NCI-H345 treated with DMSO at 0.1 percent for 48 hours (cell line): Measurements from ENCODE around the gene TNNI2.

Experiments
- DNase-seq: peaks from one replicate; lab custom pipeline; 2025; ENCODE audit not compliant: unreplicated experiment; lab: John Stamatoyannopoulos, UW

Gene TNNI2

GRCh38 chr11:1844221-1845094 is 5.7 kb downstream of the TNNI2 start:
- no peak for DNase-seq

DNA sequence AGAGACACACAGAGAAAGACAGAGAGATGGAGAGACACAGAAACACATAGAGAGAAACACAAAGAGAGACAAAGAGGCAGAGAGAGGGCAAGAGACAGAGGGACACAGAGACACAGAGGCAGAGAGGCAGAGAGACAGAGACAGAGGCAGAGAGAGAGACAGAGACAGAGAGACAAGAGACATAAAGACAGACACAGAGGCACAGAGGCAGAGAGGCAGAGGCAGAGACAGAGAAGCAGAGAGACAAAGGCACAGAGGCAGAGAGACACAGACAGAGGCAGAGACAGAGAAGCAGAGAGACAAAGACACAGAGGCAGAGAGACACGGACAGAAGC is 6.3 kb downstream of the TNNI2 start:
- no peak for DNase-seq

GRCh38 chr11:1845561-1846452 is 7.0 kb downstream of the TNNI2 start:
- no peak for DNase-seq

DNA sequence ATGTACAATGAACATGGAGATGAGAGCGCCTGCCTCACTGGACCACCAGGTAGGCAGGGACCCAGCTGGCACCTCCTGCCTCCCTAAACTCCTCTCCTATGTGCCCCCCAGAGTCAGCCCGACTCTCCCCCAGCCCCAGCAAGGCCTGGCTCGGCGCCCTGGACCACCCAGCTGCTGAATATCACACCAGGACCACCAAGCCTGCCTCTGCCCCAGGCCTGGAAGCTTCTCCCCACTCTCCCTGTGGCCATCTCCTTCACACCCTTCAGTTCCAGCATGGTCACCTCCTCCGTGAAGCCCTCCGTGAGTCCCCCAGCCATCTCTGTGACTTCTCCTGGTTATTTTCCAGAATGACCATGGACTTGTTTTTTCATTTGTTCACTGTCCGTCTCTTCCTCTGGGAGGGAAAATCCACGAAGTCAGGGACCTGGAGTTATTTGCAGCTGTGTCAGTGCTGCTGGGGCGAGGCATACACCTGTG is 7.7 kb downstream of the TNNI2 start:
- DNase-seq, result no peak

GRCh38 chr11:1847006-1847735 is 8.4 kb downstream of the TNNI2 start:
- DNase-seq, result no peak

- DNase-seq, result no peak
Observed at GRCh38 chr11:1847926-1848639, 9.3 kb downstream of the TNNI2 start.

GRCh38 chr11:1848640-1849430 is 10.1 kb downstream of the TNNI2 start:
- DNase-seq, result no peak

DNA sequence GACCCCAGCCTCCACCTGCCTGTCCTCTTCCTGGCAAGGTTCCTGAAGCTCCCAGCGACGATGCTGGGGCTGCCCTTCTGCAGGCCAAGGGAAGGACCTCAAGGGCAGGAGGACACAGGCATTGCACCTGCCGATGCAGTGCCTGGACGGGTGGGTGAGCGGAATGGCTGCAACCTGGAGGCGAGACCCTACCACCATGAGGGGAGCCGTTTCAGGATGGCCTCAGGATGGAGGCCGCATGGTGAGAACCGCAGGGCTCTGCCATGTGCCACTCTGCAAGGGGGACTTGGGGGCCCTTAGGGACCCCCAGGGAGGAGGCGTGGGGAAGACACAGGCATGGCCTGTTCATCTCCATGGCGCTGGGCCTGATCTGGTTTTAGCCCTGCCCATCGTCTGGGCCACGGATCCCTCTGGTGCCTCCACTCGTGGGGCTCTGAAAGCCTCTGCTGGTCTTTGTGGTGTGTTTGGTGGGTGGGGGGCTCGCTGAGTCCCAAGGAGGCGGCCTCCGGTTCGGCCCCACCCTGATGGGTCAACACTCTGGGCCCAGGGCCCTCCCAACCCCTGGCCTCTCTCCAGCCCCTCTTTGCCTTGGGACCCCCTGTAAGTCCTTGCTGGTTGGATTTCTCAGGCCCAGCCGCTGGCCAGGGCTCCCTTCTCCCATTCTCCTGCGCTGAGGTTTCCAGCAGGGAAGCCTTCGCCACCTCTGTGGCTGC is 12.8 kb downstream of the TNNI2 start:
- DNase-seq, result no peak

DNA sequence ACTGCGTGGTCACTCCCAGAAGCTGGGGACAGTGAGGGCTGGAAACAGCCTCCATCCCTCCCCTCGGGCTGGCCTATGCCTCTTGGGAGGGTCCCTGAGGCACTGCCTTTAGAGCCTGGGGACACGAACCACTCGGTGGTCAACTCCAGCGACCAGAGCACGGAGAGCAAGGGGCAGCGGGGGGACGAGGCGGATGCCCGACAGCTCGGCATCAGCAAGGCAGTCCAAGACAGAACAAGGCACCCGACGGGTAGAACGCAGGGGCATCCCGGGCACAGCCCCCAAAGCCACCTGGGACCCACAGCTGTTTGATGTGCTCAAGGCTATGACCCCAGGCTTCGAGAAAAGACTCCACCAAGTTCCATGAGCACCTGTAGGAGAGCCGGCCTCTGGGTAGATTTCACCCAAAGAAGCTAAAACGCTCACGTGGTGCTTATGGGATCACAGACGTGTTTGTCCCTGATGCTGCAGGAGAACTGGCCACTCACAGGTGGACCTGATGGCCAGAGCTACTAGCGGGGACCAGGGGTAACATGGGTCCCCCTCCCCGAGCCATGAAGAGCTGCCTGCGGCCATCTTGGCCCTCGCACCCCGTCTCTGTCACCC is 13.6 kb downstream of the TNNI2 start:
- no peak for DNase-seq

DNA sequence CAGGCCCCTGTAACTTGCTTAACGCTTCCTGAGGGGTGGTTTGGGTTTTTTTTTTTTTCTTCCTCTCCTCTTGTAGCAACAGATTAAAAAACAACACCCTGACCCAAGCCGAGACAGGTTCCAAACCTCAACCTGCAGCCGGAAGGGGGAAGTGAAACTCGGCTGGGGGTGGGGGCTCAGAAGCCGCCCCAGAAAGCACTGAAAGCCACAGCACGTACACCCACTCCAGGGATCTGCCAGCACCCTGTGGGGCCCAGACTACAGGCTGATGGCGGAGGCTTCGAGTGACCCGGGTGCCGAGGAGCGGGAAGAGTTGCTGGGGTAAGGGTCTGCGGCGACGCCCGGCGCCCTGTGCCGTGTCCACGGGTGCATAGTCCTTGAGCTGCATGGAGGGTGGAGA is 14.1 kb downstream of the TNNI2 start, which contains the start of gene LSP1:
TSS of gene LSP1 (plus strand) at position 208 of the 400 bp plus-strand sequence. CDS start at position 269, 61 bp downstream.
- DNase-seq, result no peak

DNA sequence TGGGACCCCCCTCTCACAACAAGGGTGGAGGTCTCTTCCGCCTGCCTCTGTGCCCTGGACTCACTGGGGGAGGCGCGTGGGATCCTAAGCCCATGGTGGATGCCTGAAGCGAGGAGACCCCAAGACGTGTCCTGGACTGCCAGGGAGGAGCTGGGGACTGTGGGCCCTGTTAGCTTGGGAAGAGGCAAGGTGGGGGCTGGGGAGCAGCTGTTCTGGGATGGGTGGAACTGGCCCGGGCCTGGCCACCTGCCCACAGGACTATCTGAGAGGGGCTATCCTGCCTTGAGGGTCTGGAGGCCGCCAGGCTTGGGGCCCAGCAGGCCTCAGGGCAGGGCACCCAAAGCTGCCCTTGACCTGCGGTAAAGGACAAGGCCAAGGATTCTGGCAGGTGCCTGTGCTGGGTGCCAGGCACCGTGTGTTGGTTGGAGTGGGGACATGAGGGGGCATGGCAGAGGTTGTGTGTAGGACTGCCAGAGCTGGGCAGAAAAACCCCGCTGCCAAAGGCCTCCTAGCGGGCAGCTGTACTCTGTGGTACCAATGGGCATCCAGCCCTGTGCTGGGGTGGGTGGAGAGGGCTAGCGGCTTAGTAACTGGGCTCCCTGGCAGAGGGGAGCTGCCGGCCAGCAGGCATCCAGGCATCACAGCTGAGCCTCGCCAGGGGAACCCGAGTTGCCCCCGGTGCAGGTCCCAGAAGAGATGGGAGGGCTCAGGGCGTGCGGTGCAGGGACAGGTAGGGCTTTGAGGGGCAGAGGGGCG is 14.8 kb downstream of the TNNI2 start:
- no peak for DNase-seq

DNA sequence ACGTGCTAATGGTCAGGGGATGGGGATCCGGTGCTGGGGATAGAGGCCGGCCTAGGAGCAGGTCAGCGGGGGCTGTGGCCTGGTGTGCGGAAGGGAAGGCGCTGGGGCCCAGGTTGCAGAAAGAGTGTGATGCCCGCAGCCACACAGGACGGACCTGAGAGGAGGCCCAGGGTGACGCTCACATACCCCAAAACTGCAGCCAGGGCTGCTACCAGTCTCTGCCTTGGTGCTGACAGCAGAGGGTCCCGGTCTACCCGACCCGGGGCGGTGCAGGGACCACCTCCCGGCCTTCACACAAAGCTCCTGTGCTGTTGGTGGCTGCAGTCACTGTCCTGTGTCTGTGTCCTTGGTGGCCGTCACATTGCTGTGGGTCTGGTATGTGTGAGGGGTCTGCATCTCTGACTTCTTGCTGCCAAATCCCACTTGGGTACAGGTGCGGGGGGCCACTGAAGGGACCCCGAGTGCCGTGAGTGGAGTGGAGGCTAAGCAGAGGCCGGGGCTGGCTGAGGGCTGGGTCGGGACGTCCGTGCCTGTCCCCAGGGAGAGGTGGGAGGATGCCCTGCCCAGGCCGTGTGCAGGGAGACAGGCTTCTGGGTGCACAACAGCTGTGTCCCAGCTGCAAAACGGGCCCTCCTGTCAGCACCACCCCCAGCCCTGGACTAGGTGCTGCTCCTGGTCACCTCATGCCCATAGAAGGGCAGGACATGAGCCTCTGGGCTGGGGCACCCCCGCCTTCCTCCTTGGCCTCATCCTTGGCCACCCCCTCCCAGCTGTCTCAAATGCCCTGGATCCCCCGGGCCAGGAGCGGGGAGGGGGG is 15.6 kb downstream of the TNNI2 start:
- no peak for DNase-seq

- no peak for DNase-seq
Observed at GRCh38 chr11:1854949-1855885, 16.4 kb downstream of the TNNI2 start.

- DNase-seq, result no peak
Observed at GRCh38 chr11:1855886-1856265, 17.1 kb downstream of the TNNI2 start.

- DNase-seq, result no peak
Observed at GRCh38 chr11:1856306-1857005, 17.7 kb downstream of the TNNI2 start.
